NCI-H1694 (cell line): ENCODE measurements around the gene CMSS1.
A peak's percentile ranks its signal among the peaks of the same experiment; 100 is the strongest.
"Not testable (repeated sequence)": the region's sequence is repeated elsewhere in the genome, so short reads cannot be mapped to it uniquely, and the experiment has no call there.

Experiments used
- DNase-seq: peaks from one replicate; lab custom pipeline; 2025; lab: John Stamatoyannopoulos, UW

CMSS1 gene

GRCh38 chr3:100083209-100083608 lies 265.5 kb downstream of the CMSS1 start:
- no peak for DNase-seq

DNA sequence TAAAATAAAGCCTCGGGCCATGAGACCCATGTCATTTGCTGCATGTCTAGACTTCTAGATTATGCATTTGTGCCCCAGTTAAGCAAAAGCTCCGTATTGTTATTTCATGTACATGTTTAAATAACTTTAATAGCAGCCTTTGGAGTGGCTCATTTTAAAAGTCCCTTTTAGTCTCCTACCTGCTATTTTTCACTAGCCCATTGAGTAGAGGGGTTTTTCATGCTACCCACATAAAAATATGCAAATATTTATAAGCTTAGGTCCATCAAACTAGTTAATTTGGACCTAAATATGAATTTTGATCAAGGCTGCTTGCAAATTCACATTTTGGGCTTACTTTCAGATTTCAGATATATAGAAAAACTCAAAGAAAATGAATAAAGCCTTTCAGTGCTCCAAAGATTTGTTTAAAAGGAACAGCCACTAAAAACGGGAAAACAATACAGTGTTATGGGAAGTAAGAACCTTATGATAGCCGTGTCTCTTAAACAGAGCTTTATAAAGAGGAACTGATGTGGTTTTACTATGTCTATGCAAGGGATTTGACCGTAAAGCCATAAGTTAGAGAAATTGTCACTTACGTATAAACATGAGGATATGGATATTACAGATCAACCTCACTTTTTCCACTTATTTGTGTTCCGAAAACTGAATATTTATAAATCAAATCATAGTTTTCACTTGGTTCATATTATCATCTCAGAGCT lies 266.6 kb downstream of the CMSS1 start:
- DNase-seq: no peak

GRCh38 chr3:100086401-100086800 lies 268.7 kb downstream of the CMSS1 start:
- no peak for DNase-seq

DNA sequence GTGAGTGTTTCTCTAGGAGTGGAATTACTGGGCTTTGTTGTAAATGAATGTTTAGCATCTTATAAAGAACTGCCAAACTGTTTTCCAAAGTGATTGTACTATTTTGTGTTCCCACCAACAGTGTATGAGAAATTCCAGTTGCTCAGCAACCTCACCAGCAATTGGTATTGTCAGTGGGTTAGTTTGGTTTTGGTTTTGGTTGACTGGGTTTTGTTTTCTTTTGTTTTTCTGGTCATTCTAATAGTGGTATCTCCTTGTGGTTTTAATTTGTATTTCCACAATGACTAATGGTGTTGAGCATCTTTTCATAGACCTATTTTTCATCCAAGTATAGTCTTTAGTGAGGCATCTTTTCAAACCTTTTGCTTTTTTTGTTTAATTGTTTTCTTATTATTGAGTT lies 269.5 kb downstream of the CMSS1 start:
- no peak for DNase-seq

GRCh38 chr3:100088735-100089368 lies 271.2 kb downstream of the CMSS1 start:
- no peak for DNase-seq

DNA sequence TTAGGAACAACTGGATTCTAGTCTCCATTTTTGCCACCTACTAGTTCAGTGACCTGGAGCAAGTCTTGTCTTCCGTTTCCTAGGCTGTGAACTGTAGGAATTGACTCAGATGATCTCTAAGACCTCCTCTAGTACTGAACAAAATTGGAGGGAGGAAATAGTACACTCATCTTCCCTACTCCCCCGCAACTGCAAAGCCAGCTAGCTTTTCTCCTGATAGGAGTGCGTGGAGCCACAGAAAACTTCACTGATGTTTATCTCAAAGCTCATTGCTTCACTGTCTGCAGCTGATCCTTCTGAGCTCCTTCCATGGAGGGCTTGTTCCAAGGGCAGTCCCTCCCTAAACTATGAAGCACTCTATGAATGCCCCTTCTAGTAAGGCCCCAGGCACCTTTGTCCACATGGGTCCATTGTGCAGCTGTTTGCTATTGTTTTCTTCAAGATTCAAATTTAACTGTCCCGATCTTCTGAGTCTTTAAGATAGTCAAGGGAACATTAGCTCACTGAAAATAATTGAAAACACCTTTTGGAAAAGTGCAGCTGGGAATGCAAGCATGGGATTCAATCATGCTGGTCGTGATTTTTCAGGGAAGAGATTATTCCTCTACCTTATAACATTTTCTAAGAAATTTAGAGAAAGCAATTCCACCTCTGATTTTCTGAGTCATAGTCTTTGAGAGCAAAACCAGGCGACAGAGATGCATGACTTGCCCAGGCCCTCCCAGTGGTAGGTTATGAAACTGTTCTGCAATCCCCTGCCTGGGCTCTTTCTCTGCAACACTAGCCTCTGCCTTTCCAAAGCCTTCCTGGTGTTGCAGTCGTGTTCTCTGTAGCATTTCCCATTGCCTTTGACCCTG lies 272.4 kb downstream of the CMSS1 start:
- no peak for DNase-seq

DNA sequence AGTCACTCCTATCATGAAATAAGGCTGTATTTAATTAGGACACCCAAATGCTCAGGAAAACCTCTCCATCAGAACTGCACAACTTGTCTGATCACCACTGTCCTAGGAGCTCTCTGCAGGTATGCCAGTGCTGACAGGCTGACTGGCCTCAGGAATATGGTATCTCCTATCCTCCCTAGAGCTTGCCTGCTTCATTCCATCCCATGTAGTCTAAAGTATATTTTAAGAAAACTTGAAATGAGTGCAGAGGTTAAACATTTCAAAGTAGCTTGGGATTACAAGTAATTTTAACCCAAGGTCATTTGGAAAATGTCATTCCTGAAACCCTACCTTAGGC lies 273.0 kb downstream of the CMSS1 start:
- DNase-seq: no peak

DNA sequence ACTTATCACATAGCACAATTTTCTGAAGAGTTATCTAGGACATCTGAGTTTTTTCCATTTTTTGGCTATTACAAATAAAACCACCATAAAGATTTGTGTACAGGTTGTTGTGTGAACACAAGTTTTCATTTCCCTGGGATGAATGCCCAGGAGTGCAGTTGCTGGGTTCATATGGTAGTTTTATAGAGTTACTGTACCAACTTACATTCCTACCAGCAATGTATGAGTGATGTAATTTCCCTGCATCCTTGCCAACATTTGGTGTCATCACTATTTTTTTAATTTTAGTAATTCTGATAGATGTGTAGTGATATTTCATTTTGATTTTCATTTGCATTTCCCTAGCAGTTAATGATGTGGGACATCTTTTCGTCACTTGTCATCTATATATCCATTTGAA lies 276.2 kb downstream of the CMSS1 start:
- DNase-seq: no peak

DNA sequence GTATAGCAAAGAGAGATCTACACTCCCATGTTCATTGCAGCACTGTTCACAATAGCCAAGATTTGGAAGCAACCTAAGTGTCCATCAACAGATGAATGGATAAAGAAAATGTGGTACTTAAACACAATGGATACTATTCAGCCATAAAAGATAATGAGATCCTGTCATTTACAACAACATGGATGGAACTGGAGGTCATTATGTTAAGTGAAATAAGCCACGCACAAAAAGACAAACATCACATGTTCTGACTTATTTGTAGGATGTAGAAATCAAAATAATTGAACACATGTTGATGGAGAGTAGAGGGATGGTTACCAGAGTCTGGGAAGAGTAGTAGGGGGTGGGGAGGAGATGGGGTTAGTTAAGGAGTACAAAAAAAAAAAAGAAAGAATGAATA lies 278.6 kb downstream of the CMSS1 start:
- DNase-seq: not testable (repeated sequence)

GRCh38 chr3:100096866-100097265 lies 279.2 kb downstream of the CMSS1 start:
- no peak for DNase-seq

- no peak for DNase-seq
Observed at GRCh38 chr3:100097919-100098783, 280.5 kb downstream of the CMSS1 start.

DNA sequence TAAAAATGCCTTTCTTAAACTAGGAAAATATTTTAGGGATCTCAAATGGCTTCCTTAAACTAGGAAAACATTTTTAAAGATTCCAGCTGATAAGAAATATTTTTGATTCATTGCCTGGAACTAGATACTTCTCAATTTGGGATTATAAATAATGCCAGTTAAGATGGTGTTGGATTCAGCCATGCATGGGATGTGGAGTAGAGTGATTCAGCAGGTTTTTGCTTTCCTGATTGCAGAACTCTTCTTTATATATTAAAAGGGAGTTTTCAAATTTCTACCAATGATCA lies 281.1 kb downstream of the CMSS1 start:
- no peak for DNase-seq

- no peak for DNase-seq
Observed at GRCh38 chr3:100099621-100100020, 282.0 kb downstream of the CMSS1 start.

GRCh38 chr3:100100425-100100824 lies 282.8 kb downstream of the CMSS1 start:
- no peak for DNase-seq

DNA sequence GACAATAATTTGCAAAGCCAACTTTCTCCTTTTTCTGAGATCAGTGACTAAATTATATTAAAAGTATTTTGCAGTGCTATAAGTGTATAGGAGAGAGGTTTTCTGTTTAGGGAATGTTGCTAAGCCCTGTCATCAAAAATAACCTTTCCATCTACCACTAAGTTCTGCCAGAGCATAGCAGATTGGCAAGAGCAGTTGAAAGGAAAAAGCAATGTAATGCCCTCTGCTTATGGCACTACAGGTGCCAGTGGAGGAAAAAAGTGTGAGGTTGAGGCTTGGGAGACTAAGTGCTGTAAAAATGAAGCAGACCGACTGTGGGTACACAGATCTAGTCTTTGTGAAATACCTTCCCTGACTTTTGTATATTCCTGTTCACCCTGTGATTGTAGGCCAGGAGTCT lies 285.1 kb downstream of the CMSS1 start:
- DNase-seq: no peak

DNA sequence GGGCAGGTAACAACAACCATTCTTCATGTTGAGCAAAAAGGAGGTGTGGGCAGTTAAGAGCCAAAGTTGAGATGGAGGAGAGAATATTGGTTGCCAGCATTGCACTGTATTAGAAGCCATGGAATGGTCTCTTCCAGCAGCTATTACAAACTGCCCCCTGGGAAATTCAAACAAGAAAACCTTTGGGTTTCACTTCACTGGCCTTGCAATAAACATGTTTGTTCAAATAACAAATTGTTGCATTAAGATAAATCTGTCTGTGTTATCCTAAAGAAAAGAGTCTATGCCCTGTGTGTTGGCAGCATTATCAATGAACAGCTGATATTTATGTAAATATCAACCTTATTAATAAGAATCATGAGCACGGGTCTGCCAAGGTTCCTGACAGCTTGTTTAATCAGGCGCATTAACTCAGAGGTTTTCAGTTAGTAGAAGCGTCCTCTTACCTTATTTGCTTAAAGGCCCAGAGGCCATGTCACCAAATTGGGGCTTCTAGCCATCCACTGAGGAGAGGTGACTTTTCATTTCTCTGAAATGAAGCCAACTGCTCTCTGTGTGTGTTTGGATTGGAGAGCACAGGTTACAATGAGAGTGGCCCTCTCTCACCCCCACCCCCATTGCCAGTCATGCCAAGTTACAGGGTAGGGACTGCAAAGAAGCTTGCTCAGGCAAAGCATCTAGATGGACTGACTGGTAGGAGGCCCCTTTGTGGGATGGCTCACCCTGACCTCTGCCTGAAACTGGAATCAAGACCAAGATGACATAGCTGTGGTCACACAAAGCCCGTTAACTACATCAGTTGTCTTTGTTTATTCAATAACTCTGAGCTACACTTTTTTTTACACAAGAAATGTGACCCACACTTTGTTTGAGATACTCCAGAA lies 286.1 kb downstream of the CMSS1 start:
- peak; percentile 59 for DNase-seq

- no peak for DNase-seq
Observed at GRCh38 chr3:100104442-100104798, 286.8 kb downstream of the CMSS1 start.

- DNase-seq: no peak
Observed at GRCh38 chr3:100104817-100105413, 287.3 kb downstream of the CMSS1 start.

DNA sequence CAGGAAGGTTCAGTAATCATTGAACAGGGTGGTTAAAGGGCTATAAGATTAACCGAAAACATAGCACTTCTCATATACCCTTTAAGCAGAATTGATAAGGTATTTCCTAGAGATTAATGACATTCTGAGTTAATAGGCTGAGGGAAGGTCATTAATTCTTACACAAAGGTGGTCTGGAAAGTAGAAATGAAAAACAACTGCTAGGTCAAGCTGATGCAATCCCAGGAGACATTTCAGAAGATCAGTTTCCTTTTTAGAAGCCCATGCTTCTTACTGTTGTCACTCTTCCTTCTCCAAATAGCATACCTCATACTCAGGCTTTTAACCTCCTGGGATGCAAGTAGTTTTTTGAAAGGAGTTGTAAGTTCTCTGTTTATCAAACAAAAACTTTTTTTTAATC lies 287.8 kb downstream of the CMSS1 start:
- DNase-seq: no peak

- DNase-seq: no peak
Observed at GRCh38 chr3:100106094-100106493, 288.4 kb downstream of the CMSS1 start.

DNA sequence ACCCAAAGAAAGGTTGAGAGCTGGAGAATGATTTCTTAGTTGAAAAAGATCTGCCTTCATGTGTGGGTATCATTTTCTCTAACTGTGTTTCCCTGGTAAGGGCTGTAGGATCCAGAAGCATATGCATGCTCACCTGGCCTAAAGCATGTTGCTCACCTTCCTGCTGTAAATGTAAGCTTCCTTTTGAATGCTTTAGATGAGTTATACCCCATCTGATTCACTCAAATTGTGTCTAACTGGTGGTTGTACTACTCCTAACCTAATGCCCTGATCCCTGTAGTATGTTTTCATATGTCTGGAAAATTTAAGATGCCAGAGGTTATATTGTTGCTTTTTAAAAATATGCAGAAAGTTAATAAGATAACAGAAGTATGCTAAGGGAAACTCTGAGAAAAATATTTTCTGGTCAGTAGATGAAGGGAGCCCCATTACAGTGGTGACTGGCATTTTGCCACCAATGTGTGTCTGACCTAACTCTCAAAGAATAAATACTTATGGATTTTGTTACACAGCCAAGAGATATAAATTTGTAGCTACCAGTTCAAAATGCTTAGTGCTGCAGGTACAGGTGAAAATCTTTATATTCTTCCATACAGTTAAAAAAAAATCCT lies 289.0 kb downstream of the CMSS1 start:
- DNase-seq: no peak
